Activated naive CD4-positive, alpha-beta T cell treated with anti-CD3 and anti-CD28 coated beads, Interleukin-2, amount 50 U/mL, for 16 hours (primary cell): Measurements from ENCODE around the gene IL20RA.

Experiments used
- DNase-seq: peaks from one replicate; pipeline ENCODE4 v3.0.0-alpha.2; 2020

IL20RA gene

DNA sequence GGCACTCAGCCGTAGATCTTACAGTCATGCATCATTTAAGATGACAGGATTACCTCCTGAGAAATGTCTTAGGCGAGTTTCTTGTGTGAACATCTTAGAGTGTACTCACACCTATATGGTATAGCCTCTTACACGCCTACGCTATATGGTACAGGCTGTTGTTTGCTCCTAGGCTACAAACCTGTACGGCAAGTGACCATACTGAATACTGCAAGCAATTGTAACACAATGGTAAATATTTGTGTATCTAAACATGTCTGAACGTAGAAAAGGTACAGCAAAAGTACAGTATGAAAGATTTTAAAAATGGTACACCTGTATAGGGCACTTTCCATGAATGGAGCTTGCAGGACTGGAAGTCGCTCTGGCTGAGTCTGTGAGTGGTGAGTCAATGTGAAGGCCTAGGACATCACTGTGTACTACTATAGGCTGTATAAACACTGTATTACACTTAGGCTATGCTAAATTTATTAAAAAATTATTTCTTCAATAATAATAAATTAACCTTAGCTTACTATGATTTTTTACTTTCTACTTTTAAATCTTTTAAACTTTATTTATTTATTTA lies 541 bp upstream of the IL20RA start:
- DNase-seq, result no peak

DNA sequence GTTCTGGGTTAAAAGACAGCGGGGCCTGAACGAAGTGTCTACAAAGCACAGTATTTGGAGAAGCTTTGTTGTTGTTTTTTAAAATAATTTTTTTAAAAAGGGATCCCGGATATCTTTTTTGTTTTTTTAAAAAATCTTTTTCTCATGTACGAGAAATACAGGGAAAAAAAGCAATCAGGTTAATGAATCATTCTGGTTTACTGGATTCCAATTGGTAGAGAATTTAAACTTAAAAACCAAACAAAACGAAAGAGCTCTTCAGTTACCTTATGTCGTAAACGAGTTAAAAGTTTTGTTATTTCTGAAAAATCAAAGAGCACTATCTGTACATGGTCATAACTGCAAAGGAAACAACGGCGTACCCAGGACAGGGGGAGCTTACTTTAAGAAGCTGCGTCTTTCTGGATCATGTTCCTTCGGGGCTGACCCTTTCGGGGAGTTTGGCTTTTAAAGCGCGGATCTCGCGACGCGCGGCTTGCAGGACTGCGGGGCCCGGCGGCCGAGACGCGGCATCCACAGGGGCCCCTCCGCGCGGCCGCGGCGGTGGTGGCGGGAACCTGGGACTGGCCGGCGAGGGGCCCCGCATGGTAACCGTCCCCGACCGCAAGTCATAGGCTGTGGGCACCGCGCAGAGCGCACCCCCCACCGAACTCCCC lies 927 bp downstream of the IL20RA start:
- DNase-seq, result peak; percentile 9

DNA sequence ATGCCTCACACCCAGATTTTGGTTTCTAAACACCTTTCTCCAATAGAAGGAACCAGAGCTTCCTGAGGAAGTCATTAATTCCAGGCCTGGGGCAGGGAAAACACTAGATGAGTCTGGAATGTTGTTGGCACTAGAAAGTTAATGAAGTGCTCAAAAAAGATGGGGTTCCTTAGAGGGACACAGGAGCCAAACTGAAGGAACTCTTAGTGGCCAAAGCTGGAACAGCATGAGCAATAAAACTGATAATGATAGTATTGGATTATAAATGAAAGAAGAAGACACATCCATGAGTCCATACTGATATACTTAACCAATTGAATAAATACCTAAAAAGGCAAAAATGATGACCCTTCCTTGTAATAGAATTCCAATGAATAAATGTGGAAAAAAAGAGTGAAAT lies 4.4 kb downstream of the IL20RA start:
- DNase-seq, result no peak

DNA sequence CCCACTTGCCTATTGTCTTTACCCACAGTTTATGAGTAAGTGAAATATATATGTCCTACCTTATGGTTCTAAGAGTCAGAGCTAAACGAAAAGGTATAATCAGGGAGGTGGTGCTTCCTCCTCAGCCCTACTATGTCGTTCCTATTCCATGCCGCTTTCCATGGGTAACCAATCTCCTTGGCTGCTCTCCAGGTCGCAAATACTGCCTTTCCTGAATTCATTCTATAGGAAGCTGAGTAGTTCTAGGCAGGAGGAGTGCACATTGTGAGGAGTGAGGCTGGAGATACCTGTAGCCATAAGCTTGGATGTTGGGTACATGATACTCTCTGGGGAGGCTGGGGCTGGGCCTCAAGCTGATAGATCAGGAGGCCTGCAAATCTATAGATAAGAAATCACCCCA lies 5.8 kb downstream of the IL20RA start:
- DNase-seq, result no peak

DNA sequence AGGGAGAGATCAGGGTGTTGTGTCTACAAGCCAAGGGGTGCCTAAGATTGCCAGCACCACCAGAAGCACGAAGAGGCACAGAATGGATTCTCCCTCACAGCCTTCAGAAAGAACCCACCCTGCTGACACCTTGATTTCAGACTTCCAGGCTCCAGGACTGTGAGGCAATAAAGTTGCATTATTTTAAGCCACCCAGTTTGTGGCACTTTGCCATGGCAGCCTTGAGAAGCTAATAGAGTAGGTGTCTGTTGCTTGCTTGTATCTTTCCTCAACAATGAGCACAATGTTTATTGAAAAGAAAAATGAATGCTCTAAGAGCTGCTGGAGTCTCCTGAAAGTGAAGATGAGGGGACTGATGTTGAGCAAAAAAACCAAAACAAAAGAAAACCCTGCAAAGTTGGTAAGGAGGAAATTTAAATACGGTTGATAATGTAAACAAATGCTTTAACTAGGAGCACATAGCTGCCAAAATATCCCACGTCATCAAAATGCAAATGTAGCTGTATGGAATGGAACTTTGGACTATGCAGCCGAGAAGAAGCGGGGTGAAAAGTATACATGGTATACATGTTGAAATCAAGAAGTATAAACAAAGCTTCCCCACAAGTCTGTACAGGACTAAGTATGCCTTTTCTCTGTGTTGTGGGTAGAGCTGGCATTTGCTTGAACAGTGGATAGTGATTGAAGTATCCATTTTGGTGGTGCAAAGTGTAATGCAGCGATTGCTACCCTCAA lies 8.0 kb downstream of the IL20RA start:
- DNase-seq, result no peak

DNA sequence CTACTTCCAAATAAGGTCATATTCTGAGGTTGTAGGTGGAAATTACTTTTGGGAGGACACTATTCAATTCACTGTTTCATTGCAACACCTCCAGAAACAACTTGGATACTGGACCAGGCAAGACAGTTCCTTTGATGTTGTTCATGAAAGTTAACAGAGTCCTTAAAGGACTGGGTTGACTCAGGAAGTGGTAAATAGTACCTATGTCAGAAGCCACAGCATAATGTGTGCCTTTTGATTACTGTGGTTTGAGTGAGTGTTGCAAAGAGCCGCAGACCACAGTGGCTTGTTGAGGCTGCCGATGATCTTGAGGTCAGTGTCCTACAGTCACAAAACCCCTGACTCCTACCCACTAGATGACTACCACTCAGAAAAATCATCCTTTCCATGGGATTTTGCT lies 10.9 kb downstream of the IL20RA start:
- DNase-seq, result no peak

DNA sequence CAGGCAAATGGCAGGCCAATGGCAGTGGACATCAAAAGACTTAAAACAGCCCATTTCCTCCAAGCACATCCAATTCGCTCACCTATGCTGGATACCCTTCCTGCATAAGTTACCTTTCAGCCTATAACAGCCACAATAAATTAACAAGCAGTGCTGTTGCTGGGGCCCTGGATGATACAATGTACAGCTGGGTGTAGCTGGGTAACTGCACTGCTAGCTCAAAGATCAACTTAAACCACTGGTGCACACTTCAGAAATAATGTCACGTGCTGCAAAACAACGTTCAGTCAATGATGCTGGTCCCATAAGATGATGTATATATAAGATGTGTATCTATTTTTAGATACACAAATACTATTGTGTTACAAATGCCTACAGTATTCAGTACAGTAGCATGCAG lies 13.6 kb downstream of the IL20RA start:
- DNase-seq, result no peak

DNA sequence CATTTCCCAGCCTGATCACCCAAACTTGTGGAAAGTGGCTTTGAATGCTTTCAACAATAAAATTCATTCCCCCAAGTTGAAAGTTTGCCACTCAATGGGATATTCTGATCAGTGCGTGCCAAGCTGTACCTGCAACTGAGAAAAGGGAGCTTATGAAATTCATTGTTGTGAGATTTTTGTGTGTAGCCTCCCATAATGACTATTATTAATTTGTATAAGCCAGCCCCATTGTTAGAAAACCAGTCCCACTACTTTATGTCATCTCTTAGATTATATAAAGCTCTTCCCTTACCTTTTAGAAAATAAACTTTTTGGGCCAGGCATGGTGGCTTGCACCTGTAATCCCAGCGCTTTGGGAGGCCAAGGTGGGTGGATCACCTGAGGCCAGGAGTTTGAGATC lies 15.9 kb downstream of the IL20RA start:
- DNase-seq, result no peak

DNA sequence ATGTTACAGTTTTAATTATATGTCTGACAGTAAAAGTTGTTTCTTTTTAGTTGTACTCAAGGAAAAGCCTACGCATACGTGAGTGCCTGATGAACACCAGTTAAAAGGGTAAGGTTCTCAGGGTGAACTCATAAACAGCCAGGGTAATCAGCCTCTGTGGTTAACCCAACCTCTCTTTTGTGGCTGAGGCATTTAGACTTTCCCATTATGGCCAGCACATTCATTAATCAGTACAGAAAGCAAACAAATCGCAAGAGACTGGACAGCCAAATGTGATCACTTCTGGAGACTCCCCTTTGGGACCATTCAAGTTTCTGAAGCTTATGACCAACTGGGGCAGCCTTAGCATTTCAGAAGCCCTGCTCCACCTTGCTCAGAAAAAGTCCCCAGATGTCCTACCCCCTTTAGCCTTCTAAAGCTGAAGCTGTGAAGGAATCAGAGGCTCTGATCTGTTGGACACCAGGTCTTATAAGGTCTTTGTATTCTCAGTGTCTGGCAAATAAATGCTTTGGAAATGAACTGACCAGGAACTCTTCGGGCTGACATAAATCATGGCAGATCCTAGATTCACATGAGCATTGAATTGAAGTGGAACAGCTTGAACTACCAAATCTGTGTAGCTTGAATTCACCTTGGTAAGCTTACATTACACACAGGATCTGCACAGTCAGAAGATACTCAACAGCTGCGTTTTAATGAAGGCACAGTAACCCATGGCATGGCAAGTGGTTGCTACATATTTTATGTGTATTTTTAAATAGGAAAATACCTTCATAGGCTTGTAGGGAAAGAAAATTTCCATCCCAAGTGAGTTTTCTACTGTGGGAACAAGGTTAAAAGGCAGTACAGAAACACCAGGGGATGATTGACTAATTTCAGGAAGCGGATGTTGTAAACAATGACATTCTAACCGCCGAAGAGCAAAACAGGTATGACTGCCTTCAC lies 18.7 kb downstream of the IL20RA start:
- no peak for DNase-seq

DNA sequence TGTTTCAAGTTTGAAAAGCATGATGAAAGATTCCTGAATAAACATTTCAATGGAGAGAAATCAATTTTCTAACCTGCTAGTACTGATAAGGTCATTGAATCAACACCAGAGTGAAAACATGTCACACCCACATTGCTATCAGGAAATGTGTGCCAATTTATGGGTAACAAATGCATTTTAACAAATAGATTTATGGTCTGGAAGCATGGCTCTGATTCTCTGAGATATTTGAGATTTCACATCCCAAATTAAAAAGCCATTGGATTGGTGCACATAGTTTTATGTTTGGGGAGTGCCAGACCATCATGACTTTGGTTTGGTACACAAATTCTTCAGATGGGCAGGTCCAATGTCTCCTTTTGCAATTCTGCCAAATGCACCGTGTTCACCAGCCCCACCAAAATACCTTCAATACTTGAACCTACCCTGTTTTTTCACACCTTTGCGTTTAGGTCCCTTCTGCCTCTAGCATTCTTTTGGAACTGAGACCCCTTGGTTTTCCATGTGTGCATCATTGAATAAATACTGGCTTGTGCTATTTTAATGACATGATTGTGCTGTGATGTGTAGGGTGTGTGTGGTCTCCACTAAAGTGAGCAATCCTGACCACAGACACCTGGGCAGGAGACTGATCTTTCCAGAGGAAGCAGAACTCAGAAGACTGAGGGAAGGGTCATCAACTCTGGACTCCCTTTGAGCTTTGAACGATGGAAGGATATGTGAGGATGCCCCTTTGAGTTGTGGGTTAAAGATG lies 20.4 kb downstream of the IL20RA start:
- DNase-seq, result no peak

DNA sequence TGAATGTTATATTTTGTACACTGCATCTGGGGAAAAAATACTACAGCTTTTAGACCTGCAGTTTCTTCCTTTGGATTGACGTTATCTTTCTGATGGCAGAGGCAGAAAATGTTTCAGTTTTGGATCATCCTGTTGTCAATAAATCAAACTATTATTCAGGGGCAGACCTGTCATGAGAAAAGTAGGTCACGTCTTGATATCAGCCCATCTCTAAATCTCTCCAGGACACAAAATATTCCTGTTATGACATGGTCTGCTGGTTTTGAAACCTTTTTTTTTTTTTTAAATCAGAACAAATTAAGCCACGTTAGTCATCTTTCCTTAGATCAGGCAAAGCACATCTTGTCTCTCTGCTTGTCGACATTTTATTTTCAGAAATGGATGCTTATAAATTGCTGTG lies 24.0 kb downstream of the IL20RA start:
- no peak for DNase-seq

DNA sequence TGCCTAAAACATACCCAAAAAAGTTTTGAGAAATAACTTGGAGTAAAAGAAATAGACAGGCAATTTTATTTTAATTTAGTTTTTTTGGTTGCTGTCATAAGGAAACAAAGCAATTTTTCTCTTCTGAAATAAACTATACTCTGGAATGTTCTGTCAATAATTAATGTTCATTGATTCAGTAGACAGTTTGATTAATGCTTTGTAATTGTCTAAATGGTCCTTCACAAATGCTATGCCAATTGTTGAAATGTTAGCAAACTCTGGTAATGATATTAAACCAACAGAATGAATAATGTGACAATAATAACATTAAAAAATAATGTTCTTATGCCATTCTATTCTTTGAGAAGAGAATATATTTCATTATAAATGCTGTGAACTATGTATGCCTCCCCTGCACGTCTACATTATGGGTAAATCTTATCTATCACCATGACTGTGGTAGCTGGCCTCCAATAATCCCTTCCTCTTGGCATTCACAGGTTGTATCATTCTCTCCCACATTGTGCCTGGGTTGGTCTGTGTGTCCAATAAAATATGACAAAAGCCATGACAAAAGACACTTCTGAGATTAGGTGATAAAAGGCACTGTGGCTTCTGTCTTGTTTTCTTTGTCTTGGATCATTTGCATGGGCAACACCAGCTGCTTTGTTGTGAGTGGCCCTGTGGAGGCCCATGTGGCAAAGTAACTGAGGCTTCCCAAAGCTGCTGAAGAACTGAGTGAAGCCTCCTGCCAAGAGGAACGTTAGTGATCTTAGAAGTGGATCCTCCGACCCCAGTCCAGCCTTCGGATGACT lies 25.1 kb downstream of the IL20RA start:
- DNase-seq, result no peak

DNA sequence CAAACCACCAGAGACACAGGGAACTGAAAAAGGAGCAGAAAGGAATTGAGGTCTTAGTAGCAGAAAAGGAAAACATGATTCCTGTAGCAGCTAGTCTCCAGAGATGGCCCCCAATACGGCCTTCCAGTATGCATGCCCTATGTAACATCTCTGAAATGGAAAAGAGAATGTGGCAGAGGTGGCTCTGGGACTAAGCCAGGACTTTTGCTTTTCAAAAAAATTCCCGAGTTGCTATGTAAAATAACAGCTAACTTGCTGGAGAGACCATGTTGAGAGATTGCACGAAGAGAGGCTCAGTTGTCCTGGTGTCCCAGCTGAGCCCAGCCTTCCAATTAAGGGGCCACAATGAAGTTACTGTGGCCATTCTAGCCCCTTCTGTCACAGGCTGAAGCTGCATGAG lies 27.7 kb downstream of the IL20RA start:
- no peak for DNase-seq

DNA sequence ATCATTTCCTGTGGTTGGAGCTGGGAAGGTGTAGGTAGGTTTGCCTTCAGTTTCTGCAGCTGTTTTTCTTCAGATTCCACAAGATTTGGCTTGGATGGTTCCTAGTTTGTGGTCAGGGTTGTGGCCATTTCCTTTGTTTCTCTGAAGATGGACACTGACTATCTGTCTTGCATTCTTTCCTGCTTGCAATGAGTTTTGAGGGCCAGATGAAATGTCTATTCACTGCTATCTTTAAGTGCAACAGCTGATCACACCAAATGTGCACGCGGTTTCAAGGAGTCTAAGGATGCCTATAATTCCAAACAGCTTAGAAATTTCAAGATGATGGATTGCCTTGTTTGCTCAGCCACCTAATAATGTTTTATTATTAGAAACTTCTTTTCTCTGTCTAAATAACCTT lies 28.4 kb downstream of the IL20RA start:
- DNase-seq, result no peak

DNA sequence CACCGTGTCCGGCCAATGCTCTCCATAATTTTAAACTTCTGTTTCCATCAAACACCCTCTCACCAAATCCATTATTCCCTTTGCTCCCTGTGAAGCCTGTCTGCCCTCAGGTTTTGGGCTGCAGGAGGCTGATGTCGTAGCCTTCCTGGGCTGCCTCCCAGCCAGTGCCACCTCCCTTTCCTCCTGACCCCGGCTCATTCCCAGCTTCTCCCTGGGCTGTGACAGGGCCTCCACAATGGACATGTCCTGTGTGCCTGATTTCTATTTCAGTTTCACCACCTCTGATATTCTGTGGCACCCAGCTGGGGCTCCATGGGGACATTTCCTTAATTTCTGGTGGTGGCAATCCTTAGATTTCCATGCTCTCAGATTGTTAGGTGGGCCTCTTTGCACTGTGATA lies 28.8 kb downstream of the IL20RA start:
- no peak for DNase-seq

DNA sequence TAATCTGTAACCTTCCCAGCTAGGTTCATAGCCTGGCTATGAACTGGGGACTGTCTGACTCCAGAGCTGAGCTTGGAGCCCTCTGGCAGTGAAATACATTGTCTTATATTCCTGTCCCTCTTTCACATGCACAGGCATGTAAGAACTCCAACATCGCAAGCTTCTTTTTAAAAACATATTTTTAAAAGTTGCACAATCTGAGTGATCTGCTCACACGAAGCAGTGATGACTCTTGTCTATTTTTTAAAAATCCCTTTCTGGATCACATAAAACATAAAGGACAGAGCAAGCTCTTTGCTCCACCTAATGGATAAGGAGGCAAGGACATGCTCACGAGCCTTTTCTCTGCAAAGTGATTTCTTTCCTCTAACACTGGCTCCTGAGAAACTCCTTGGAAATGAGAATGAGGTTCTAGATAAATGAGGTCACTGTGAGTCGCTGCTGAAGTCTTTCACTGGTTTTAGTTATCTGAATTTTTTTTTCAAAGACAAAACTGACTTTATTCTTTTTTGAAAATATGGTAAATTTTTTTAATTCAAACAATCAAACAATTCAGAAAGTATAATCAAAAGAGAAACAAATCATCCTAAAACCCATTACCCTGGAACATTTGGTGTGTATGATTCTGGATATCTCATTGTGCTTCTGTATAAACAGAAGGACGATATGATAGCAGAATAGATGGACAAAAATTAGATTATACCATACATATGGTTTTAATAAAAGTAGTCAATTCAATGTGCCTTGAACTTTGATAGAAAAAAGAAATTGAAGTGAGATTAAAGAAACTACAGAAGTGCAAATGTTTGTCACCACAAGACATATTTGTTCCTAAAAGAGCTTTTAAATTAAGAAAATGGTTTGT lies 30.8 kb downstream of the IL20RA start:
- DNase-seq, result no peak

DNA sequence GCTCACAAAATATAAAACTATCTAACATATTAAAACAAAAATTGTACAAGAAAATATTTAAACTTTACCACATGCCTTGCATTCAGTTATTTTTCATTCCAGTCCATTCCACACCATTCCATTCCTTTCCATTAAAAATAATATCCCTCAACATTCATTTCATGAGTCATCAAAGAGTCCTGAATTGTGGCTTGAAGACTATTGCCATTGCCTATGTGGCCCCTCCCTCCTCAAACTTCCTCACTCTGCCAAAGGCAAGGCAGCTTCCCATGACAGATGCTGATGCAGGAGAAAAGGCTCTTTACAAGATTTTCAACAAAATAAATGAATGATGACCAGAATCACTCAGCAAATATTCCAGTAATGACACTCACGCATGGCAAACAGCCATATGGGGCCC lies 31.7 kb downstream of the IL20RA start:
- no peak for DNase-seq

DNA sequence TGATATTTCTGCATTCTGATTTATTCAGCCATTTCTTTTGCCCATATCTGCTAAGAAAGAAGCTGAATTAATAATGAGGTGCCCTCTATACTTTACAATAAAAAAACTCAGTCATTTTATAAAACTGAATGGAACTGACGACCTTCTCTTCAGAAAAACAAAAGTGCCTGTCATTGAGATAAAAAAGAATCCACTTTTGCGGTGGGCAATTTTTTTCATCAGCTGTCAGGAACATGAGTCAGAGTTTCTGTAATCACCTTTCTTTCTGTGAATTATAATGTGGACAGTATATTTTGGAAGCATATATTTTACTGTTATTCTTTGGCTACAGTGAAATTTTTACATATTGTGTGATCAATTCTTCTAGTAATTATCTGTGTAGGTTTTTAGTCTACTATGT lies 33.4 kb downstream of the IL20RA start:
- no peak for DNase-seq

DNA sequence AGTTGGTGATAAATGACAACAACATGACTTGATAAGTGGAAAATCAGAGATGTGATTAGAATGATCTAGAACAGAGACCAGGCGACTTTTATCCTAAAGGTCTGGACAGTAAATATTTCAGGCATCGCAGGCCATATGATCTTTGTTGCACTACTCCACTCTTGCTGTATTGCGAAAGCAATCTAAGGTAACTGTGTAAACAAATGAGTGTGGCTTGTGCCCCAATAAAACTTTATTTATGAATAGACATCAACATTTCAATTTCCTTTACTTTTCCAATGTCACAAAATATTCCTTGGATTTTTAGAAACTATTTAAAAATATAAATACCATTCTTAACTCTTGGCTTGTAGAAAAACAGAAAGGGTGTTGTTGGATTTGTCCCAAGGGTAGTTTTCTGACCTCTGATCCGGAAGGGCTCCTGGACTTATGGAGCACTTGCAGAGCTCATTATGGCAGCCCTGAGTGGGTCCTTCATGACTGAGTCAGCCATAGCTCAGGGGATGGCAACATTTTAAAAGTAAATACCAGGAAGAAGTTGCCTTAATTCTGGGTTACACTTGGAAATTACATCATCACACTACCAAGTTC lies 34.5 kb downstream of the IL20RA start:
- no peak for DNase-seq

DNA sequence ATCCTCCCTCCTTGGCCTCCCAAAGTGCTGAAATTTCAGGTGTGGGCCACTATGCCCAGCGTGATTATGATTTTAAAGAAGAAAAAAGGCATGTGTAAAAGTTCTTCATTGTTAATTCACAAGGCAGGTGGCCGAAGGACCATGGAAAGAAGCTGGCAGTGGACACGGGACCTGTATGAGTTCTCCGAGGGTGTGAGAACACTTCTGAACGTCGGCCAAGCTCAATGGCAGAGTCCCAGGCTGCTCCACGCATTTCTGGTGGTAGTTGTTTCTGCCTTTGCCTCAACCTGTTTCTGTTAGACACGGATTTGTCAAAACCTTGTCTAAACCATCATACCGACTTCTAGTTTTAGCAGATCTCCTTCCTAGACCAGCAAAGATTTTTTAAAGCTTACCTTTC lies 36.6 kb downstream of the IL20RA start:
- DNase-seq, result no peak
